ENCODE results near the gene EDRF1. TPM values are rescaled to one million over a fixed set of nuclear protein-coding genes. Genes with fewer than 3 reads are reported as not detected.
A peak's percentile ranks its signal among the peaks of the same experiment; 100 is the strongest.

EDRF1 gene
- total RNA-seq, 1 donor from 2014 or later = 8.6 TPM

- intact Hi-C loops (cut with DNase I) = no loop called here
Measured at GRCh38 chr10:125782054-125782453, 62.5 kb downstream of the EDRF1 start.

DNA sequence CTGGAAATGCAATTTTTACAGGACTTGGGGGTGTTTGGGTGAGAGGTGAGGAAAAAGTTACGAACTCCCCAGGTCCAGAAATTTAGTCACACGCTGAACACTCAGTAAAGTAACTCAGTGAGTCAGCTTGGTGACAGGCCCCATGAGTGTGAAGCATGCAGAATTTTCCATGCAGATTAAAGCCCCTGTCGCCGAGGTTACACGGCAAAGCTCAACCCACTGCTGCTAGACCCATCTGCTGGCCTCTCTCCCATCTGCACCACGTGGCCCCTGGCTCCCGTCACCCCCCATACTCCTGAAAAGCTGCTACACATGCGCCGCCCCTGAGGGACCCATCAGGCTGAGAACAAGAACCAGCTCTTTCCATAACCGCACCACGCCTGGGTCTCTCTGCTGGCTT lies 63.1 kb downstream of the EDRF1 start:
- intact Hi-C loops (cut with DNase I) = no loop called here
- DNase-seq (ENCODE audit: low spot score) = no peak

More at GRCh38 chr10:125782054-125782453, 62.5 kb downstream of the EDRF1 start:
- no peak for DNase-seq (ENCODE audit: low spot score)

GRCh38 chr10:125783408-125783807 lies 63.9 kb downstream of the EDRF1 start:
- intact Hi-C loops (cut with DNase I) = no loop called here
- DNase-seq (ENCODE audit: low spot score) = no peak

- intact Hi-C loops (cut with DNase I) = no loop called here
- no peak for DNase-seq (ENCODE audit: low spot score)
Measured at GRCh38 chr10:125783957-125784356, 64.4 kb downstream of the EDRF1 start.

DNA sequence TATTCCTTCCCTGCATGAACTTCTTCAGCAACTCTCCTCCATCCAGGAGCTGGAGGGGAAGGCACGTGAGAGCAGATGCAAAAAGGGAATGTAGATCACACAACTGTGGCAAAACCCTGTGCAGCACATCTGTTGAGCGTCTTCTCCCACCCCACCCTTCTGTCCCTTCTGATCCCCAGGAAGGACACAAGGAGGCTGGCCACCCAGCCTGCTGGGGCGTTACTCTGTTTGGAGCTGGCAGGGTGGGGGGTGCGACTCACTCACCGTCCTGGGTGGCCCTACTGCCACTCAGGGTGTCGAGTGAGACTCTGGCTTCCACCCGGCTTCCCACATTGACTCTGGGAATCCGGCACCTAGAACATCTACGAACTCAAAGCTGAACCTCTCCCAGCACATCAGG lies 66.3 kb downstream of the EDRF1 start:
- intact Hi-C loops (cut with DNase I) = no loop called here
- DNase-seq (ENCODE audit: low spot score) = no peak

DNA sequence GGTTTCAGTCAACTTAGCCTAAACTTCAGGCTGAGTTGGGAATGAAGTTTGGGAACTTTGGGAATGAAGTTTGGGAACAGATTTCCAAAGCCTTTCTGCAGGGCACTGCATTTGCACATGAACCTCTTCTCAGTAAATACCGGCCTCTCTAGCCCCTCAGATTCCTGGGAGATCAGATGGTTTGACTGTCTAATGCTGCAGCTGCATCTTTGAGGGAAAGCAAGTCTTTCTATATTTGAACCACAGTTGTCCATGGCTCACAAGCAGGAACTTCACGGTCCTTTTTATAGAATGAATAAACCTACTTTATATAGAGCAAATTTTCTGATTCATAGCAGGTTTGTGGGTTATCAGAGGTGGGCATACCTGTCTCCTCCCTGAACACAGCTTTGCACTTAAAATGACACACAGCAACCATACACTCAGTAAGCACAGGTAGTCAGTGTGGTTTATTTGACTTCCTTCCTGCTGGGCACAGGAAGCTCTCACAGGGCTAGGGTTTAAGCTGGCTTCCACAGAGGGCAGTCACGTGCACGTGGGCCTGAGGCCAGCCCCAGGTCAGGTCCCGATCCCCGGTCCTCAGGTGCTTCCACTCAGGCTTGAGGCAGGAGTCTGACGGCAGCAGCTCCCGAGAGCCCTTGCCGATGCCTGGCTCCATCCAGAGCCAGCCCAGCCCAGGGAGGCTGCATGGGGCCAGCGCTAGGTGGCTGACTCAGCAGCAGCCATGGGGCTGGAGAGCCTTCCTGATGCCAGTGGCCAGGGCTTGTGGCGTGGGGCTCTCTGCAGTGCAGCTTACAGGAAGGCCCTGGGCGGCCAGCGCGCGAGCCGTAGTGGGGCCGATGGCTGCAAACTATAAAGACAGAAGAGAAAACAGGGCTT lies 68.9 kb downstream of the EDRF1 start:
- intact Hi-C loops (cut with DNase I) = no loop called here
- DNase-seq (ENCODE audit: low spot score) = no peak

DNA sequence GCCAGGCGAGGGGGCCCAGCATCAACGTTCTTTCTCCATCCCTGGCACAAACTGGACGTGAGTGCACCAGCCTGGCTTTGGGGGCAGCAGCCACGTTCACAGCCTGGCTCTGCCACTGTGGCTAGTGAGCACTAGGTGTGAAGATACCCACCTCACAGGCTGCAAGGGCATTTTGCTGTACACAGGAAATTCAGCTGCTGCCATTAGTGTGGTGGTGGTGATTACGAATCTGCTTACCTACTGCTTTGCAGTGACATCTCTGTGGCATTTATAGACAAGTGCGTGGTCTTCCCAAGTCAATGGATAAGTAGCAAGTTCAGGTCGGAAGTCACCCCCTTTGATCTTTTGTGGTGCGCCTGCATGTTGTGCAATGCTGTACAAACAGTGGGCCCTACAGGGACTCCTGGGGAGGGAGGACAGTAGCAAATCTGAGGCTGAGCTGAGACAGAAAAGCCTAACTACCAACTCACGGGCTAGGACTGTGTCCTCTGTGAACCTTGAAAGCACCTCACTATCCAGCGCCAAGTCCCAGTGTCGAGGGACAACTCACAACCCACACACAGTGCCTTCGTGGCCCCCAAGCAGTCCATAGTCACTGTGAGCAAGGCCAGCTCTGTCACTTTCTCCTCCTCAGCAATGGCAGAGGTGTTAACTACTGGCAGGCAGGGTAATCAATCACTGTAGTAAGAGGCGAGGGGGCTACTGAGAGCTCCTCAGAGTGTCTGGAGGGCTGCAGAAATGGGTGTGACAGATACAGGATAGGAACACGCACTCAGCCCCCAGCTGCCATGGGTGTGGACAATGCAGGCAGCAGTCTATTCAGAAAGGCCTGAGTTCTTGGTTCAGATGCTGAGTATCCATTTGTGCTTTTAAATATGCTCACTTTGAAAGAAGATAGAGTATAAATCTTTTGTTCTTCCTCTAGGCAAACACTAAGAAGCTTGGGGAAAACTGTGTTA lies 73.1 kb downstream of the EDRF1 start:
- intact Hi-C loops (cut with DNase I) = no loop called here
- no peak for DNase-seq (ENCODE audit: low spot score)

DNA sequence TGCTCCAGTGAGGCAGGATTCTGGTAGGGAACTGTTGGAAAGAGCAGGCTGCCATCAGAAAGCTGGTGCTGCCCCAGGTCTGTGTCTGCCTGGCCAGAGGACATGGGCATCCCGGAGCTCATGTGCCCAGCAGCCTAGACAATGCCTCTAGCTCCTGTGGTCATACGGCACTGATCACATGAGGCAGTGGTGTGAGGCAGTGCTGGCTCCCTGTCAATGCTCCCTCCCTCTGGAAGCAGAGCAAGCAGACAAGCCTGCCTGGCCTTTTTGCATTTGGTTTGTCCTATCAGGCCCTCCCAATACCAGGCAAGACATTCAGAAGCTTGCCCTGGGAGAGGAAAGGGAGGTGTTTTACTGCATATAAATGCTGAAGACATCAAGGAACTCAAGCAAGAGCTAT lies 75.6 kb downstream of the EDRF1 start:
- DNase-seq (ENCODE audit: low spot score) = peak; percentile 82
- intact Hi-C loops (cut with DNase I) = no loop called here

GRCh38 chr10:125795637-125796190 lies 76.2 kb downstream of the EDRF1 start:
- intact Hi-C loops (cut with DNase I) = no loop called here
- no peak for DNase-seq (ENCODE audit: low spot score)

DNA sequence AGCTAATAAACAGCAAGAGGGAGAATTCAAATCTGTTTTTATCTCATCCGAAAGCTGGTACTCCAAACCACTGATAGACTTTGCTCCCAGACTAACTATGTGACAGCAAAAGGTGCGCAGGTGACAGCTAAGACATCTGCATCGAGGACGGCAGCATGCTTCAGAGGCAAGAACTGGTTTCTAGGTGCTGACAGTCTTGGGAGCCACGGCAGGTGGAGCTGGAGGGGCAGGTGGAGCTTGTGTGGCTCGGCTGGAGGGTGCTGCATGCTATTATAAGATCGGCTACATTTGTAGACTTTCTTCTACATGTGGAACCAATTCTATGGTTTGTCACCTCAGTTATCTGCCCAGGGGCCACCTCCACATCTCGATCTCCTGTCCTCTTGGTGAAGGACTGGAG lies 77.9 kb downstream of the EDRF1 start:
- intact Hi-C loops (cut with DNase I) = no loop called here
- no peak for DNase-seq (ENCODE audit: low spot score)

DNA sequence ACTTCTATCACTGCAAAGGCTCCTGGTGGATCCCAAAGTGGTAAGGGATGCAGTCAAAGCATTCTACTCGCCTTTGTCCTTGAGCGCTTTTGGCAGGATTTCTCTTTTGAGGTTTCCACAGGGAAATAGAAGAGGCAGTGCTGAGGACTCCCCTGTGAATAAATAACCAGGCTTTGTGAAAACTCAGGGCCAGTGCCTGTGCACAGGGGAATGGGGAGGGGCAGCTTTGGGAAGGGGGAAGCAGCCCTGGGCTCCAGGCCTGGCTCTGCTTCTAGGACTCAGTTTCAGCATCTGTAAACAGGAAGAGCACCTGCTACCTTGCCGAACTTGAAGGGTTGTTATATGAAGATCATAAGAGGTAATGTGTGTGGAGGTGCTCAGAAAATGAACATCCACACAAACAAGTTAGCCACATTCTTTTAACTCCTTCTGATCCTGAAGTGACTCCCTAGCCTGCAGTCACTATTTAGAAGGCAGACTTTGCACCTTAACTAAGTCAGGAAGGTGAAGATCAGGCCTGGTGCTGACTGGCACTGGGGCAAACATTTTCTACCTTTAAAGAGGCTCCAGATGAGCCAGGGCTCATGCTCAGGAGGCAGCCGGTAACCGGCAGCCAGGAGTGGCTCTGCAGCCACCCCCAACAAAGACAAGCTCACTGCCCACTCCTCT lies 78.6 kb downstream of the EDRF1 start:
- DNase-seq (ENCODE audit: low spot score) = no peak

DNA sequence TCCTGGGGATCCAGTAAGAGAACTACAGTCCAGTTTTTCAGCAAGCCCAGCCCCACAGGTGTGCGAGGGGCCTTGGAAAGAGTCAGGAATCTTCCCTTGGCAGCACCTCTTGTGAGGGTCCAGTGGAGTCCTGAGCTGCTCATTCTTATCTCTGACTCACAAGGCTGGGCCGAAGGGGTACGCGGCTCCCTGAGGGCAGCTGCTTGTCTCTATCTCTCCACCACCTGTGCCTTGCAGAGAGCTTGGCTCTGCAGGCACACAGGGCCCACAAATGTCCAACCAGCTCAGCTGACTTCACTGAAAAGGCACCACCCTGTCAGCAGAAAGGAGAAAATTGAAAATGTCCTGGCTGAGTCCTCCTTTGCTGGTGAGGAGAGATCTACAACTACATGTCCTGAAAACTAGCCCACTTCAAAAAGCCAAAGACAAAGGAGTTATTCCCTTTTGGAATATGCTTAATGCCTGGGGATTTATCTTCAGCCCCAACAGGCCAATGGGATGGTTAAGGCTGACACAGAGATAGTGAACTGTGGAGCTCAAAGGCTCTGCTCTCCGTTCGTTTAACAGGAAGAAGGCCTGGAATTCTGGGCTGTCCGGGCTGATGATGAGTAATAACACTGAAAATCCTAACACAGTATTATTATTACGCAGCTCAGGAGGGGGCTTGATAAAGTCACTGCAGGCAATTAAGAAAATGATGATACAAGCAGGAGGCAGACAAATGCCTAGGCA lies 80.1 kb downstream of the EDRF1 start:
- no peak for DNase-seq (ENCODE audit: low spot score)
- intact Hi-C loops (cut with DNase I) = no loop called here

More for the DNA sequence above, 78.6 kb downstream of the EDRF1 start:
- intact Hi-C loops (cut with DNase I) = no loop called here

GRCh38 chr10:125801574-125801973 lies 82.1 kb downstream of the EDRF1 start:
- DNase-seq (ENCODE audit: low spot score) = no peak
- intact Hi-C loops (cut with DNase I) = no loop called here

DNA sequence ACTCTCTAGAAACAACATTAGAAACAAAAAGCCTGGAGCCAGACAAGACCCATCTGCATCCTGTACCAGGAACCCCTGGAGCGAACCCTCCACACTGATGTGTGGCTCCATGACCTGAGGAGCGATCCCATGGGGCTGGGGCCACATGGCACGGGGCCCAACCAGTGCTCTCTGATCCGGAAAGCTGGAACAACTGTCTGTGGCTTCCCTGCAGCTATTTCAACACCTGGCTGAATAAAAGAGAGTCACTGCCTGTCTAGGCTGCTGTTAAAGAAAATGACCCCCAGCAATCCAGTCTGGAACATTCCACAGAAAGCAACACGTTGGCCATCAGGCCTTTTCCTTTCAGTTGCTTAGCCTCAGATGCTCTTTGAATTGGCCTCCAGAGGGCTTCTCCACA lies 82.6 kb downstream of the EDRF1 start:
- DNase-seq (ENCODE audit: low spot score) = no peak
- intact Hi-C loops (cut with DNase I) = no loop called here

- intact Hi-C loops (cut with DNase I) = no loop called here
- no peak for DNase-seq (ENCODE audit: low spot score)
Measured at GRCh38 chr10:125802739-125803138, 83.2 kb downstream of the EDRF1 start.

GRCh38 chr10:125808047-125808446 lies 88.5 kb downstream of the EDRF1 start:
- no peak for DNase-seq (ENCODE audit: low spot score)
- intact Hi-C loops (cut with DNase I) = no loop called here

DNA sequence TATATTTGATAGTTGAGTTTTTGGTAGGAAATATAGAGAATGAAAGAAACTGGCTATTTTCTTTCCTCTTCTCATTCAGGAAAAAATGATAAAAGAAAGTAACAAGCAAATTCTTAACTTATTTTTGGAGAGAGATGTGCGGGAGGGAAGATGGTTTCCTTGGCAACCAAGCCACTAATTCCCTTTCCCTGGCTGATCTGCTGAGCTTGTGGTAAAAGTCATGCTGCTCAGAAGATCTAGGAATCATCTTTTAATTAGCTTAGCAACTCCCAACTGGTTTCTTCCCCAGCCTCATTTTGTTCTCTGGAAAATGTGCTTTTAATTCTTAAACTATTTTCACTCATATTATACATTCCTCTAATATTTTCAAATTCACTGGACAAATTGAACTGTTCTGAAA lies 91.7 kb downstream of the EDRF1 start:
- intact Hi-C loops (cut with DNase I) = no loop called here
- DNase-seq (ENCODE audit: low spot score) = no peak

DNA sequence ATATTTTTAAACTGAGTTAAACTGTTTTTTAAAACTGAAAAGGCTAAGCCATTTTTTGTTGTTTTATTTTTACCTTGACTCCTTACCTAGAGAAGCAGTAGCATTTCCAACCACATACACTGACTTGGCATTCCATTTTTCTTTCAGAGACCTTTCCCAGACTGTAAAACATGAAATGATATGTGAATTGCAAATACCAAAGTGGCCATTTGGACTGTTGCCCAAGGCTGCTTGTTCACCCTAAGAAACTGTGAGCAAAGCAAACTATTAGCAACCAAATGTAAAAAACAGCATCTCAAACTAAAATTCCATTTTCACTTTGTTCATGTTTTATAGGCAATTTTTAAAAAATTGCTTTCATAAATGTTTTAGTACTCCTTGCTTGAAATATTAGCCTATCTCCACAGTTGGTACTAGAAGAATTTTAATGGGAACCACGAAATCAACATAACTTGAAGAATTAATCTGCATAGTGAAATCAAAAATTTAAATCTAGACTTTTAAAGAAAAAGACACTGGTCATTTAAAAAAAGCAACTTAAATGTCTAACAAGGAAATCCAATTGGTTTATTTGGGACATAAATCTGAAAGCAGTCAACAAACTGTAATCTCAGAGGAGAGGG lies 92.7 kb downstream of the EDRF1 start:
- no peak for DNase-seq (ENCODE audit: low spot score)
- intact Hi-C loops (cut with DNase I) = no loop called here

All from cardiac septum (tissue), 1 donor.